ENCODE results near the gene ATP2B1.
"Not testable (repeated sequence)": the region's sequence is repeated elsewhere in the genome, so short reads cannot be mapped to it uniquely, and the experiment has no call there.

ATP2B1 gene

DNA sequence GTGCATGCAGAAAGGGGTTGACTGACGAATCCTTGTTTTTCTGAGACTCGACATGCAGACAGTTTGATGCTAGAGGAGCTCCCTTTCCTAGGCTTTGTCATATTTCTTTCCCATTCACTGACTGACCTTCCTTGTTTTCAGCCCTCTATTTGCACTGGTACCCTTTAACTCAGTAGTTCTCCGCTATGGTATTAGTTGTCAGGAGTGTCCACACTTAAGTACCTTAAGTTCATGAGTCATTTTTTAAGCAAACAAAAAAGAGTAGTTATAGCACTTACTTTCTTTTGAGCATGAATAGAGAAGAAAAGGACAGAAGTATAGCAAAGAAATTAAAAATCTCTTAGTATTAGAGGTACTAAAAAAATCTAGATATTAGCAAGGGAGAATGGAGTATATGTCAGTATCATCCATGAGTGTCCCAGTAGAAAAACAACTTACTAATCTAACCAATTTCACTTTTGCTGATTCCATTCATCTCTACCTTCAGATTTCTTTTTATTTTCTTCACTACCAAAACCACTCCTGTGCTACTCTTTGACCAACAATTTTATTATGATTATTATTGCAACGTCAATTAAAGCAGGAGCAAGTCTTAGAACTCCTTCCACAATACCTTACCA, 8.3 kb downstream of the ATP2B1 start:
- TF ChIP-seq, protein P1, sequence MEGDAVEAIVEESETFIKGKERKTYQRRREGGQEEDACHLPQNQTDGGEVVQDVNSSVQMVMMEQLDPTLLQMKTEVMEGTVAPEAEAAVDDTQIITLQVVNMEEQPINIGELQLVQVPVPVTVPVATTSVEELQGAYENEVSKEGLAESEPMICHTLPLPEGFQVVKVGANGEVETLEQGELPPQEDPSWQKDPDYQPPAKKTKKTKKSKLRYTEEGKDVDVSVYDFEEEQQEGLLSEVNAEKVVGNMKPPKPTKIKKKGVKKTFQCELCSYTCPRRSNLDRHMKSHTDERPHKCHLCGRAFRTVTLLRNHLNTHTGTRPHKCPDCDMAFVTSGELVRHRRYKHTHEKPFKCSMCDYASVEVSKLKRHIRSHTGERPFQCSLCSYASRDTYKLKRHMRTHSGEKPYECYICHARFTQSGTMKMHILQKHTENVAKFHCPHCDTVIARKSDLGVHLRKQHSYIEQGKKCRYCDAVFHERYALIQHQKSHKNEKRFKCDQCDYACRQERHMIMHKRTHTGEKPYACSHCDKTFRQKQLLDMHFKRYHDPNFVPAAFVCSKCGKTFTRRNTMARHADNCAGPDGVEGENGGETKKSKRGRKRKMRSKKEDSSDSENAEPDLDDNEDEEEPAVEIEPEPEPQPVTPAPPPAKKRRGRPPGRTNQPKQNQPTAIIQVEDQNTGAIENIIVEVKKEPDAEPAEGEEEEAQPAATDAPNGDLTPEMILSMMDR (IDR thresholded peaks at IDR 0.05; ENCODE audit: low read length, missing control alignments) = no peak
- H3K4me3 ChIP-seq (replicated peaks; ENCODE audit: low read depth, low read length) = no peak overlapping the region
- no peak for DNase-seq (ENCODE audit: low read depth)

DNA sequence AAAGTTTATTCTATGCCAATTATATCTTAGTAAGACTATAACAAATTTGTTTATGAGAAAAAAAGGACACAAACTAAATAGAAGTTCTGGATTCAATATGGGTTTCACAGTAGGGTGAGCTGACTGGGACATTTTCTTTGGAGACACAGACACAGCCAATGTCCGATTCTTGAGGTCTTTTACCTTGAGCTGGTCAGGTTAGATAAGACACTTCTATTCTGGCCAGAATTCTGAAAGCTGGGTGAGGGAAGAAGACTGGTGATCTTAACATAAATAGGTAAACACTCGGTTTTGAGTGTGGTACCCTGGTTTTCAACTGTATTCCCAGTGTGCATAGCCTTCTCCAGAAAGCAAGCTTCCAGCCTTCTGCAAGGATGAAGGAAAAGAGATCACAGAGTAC, 10.0 kb downstream of the ATP2B1 start:
- TF ChIP-seq, protein P1 (IDR thresholded peaks at IDR 0.05; ENCODE audit: low read length, missing control alignments) = no peak
- no peak overlapping the region for H3K4me3 ChIP-seq (replicated peaks; ENCODE audit: low read depth, low read length)

DNA sequence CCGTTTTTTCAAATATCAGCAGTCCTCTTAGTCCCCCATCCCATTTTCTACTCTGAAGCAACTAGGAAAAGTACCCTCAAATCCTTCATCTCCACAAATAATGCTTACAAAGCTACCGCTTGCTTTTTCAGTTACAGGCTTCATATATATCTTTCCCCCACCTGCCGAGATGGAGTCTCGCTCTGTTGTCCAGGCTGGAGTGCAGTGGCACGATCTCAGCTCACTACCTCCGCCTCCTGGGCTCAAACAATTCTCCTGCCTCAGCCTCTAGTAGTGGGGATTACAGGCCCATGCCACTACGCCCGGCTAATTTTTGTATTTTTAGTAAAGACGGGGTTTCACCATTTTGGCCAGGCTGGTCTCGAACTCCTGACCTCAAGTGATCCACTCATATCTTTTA, 10.9 kb downstream of the ATP2B1 start:
- H3K4me3 ChIP-seq (replicated peaks; ENCODE audit: low read depth, low read length); DNase-seq (ENCODE audit: low read depth): not testable (repeated sequence)

More for the DNA sequence above, 10.0 kb downstream of the ATP2B1 start:
- DNase-seq (ENCODE audit: low read depth) = no peak

DNA sequence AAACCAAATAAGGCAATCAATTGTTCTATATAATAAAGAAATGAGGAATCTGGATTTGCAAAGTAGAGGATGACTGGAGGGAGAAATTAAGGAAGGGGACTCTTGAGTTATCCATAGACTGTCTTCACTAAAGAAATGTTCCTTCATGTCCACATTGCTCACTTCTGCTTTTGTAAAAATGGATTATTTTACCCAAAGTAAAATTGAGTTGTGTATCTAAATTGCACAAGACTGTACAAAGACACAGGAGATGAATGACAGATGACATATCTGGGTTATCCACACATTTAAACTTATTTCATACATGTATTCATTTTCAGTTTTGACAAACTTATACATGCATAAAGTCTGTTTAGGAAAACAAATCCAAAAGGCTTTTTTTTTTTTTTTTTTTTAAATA, 11.3 kb downstream of the ATP2B1 start:
- no peak overlapping the region for H3K4me3 ChIP-seq (replicated peaks; ENCODE audit: low read depth, low read length)
- DNase-seq (ENCODE audit: low read depth) = no peak

DNA sequence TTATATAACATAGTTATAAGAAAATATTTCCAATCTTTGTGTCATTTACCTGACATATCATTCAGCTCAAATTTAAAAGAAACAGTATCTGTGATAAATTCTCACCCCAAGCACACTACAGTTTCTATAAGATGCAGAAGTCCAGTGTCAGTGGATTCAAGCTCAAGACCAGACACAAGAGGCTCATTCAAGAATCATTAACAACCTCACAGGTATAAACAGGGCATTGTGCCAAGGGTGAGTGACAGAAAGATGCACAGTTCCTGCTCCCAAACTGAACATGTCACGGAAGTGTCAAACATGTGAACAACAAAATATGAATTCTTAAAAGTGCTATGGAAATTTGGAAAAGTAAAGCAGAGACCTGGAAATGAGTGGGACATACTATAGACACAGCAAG, 12.8 kb downstream of the ATP2B1 start:
- DNase-seq (ENCODE audit: low read depth) = no peak
- TF ChIP-seq, protein P1 (IDR thresholded peaks at IDR 0.05; ENCODE audit: low read length, missing control alignments) = no peak
- H3K4me3 ChIP-seq (replicated peaks; ENCODE audit: low read depth, low read length) = no peak overlapping the region

More for the DNA sequence above, 11.3 kb downstream of the ATP2B1 start:
- TF ChIP-seq, protein P1 (IDR thresholded peaks at IDR 0.05; ENCODE audit: low read length, missing control alignments) = no peak

DNA sequence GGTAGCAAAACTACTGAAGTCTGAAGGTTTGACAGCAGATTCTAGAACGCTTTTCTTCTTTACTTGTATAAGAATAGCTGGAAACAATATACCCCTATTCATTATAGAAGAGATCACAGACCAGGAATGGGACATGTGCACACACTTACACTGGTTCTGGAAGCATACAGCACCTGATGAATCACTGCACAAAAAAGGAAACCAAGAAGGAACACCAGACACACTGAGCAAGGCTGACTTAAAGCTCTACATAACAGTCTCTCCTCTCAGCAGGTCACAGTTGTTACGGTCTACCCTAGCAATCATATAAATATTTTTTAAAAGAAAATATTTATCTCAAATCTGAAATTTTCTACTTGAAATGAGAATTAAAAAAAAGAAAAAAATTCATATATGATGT, 13.5 kb downstream of the ATP2B1 start:
- H3K4me3 ChIP-seq (replicated peaks; ENCODE audit: low read depth, low read length) = no peak overlapping the region
- TF ChIP-seq, protein P1 (IDR thresholded peaks at IDR 0.05; ENCODE audit: low read length, missing control alignments) = no peak
- DNase-seq (ENCODE audit: low read depth) = peak; percentile 43

DNA sequence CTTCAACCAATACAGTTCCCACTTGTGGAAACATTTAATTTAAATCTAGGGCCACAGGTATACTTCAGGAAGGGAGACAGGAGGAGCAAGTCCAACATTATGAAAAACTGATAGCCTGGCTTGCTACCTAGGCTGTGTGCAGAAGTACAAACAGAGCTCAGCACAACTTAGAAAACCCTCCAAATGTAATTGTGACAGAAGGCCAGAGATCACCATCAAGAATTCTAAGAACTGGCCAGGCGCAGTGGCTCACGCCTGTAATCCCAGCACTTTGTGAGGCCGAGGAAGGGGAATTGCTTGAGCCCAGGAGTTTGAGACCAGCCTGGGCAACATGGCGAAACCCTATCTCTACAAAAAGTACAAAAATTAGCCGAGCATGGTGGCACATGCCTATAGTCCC, 14.1 kb downstream of the ATP2B1 start:
- TF ChIP-seq, protein P1 (IDR thresholded peaks at IDR 0.05; ENCODE audit: low read length, missing control alignments) = no peak
- no peak for DNase-seq (ENCODE audit: low read depth)
- no peak overlapping the region for H3K4me3 ChIP-seq (replicated peaks; ENCODE audit: low read depth, low read length)
